DOHH2 (cell line): ENCODE data around the gene KCTD20.

ENCODE experiments used
- H3F3A ChIP-seq: fragments of 200-600 bp; sonication (generic), shearing (Covaris generic); 2 replicates; pipeline ENCODE4 v1.6.0; 2016; ENCODE audit warnings: antibody characterized with exemption, mild to moderate bottlenecking; ENCODE audit not compliant: control insufficient read depth, insufficient read depth
- H3K27ac ChIP-seq: fragments of 200-600 bp; sonication (generic); 2 replicates; pipeline ENCODE4 v1.5.1; 2014; ENCODE audit warnings: low read depth, mild to moderate bottlenecking, low read length, moderate library complexity
- H3K27me3 ChIP-seq: fragments of 200-600 bp; sonication (generic); 2 replicates; pipeline ENCODE4 v1.6.1; 2014; ENCODE audit warnings: mild to moderate bottlenecking, low read length, mixed read lengths; ENCODE audit not compliant: control insufficient read depth
- H3K36me3 ChIP-seq: fragments of 200-600 bp; sonication (generic); 2 replicates; pipeline ENCODE4 v1.6.1; 2014; ENCODE audit warnings: mild to moderate bottlenecking, low read length, moderate library complexity, mixed read lengths; ENCODE audit not compliant: control insufficient read depth
- H3K4me1 ChIP-seq: fragments of 200-600 bp; sonication (generic); 2 replicates; pipeline ENCODE4 v1.6.1; 2014; ENCODE audit warnings: mild to moderate bottlenecking, low read length, mixed read lengths; ENCODE audit not compliant: control insufficient read depth
- H3K4me2 ChIP-seq: fragments of 200-600 bp; sonication (generic); 2 replicates; pipeline ENCODE4 v1.6.0; 2014; ENCODE audit warnings: mild to moderate bottlenecking, low read length, moderate library complexity
- H3K4me3 ChIP-seq: fragments of 200-600 bp; sonication (generic); 2 replicates; pipeline ENCODE4 v1.5.1; 2014; ENCODE audit warnings: mild to moderate bottlenecking, low read length, mixed read lengths
- H3K79me2 ChIP-seq: fragments of 200-600 bp; sonication (generic); 2 replicates; pipeline ENCODE4 v1.6.1; 2014; ENCODE audit warnings: mild to moderate bottlenecking, low read length, mixed read lengths; ENCODE audit not compliant: control insufficient read depth
- H3K9me2 ChIP-seq: fragments of 200-600 bp; sonication (generic); replicated peaks from 2 replicates; pipeline ENCODE4 v1.6.1; 2014; ENCODE audit warnings: mild to moderate bottlenecking, low read length, mixed read lengths; ENCODE audit not compliant: control insufficient read depth
- H3K9me3 ChIP-seq: fragments of 200-600 bp; sonication (generic); 2 replicates; pipeline ENCODE4 v1.6.1; 2014; ENCODE audit warnings: antibody characterized with exemption, low read length, mixed read lengths; ENCODE audit not compliant: control insufficient read depth, insufficient read depth
- H4K20me1 ChIP-seq: fragments of 200-600 bp; sonication (generic); 2 replicates; pipeline ENCODE4 v1.6.0; 2014; ENCODE audit warnings: low read depth, mild to moderate bottlenecking, antibody characterized with exemption, low read length, moderate library complexity; ENCODE audit not compliant: control insufficient read depth, insufficient read depth
- CTCF ChIP-seq: fragments of 200-600 bp; sonication (generic); IDR thresholded peaks from one replicate; pipeline ENCODE4 v1.5.1; 2014; ENCODE audit warnings: antibody characterized with exemption, mild to moderate bottlenecking, low read depth, low read length; ENCODE audit not compliant: poor library complexity, severe bottlenecking
- EZH2phosphoT487 ChIP-seq: fragments of 200-600 bp; sonication (generic); IDR thresholded peaks from 2 replicates; pipeline ENCODE4 v1.6.1; 2017; ENCODE audit warnings: borderline replicate concordance, mild to moderate bottlenecking, antibody characterized with exemption, low read length, moderate library complexity, mixed read lengths

Gene KCTD20

GRCh38 chr6:36514554-36515456 lies 72.0 kb downstream of the KCTD20 start:
- Histone ChIP-seq H3K36me3 (peaks cover 80% of the 10 kb centered on the region), H3K4me2 (no peak overlapping the region), H4K20me1 (no peaks in the 10 kb centered on the region), H3K79me2 (no peaks in the 10 kb centered on the region), H3F3A (no peaks in the 10 kb centered on the region), H3K4me1 (no peaks in the 10 kb centered on the region), H3K4me3 (no peak overlapping the region), H3K9me2 (no peaks in the 10 kb centered on the region), H3K9me3 (no peaks in the 10 kb centered on the region), H3K27ac (no peak overlapping the region), H3K27me3 (no peaks in the 10 kb centered on the region)
- TF ChIP-seq CTCF (no peak), EZH2phosphoT487 (no peak)

GRCh38 chr6:36515844-36516243 lies 73.0 kb downstream of the KCTD20 start:
- H3K9me3 ChIP-seq = no peaks in the 10 kb centered on the region
- H4K20me1 ChIP-seq = no peaks in the 10 kb centered on the region
- H3K4me1 ChIP-seq = no peaks in the 10 kb centered on the region
- no peak overlapping the region for H3K4me3 ChIP-seq
- no peaks in the 10 kb centered on the region for H3F3A ChIP-seq
- H3K79me2 ChIP-seq = no peaks in the 10 kb centered on the region
- no peak for TF ChIP-seq EZH2phosphoT487
- no peak for TF ChIP-seq CTCF
- no peaks in the 10 kb centered on the region for H3K27me3 ChIP-seq
- H3K9me2 ChIP-seq = no peaks in the 10 kb centered on the region
- H3K4me2 ChIP-seq = no peak overlapping the region
- no peak overlapping the region for H3K27ac ChIP-seq
- peaks cover 80% of the 10 kb centered on the region for H3K36me3 ChIP-seq

GRCh38 chr6:36516559-36516958 lies 73.8 kb downstream of the KCTD20 start:
- peaks cover 81% of the 10 kb centered on the region for H3K36me3 ChIP-seq
- no peak overlapping the region for H3K4me2 ChIP-seq
- no peaks in the 10 kb centered on the region for H4K20me1 ChIP-seq
- H3K4me1 ChIP-seq = no peaks in the 10 kb centered on the region
- no peak overlapping the region for H3K27ac ChIP-seq
- H3K9me3 ChIP-seq = no peaks in the 10 kb centered on the region
- H3K27me3 ChIP-seq = no peaks in the 10 kb centered on the region
- H3K79me2 ChIP-seq = no peaks in the 10 kb centered on the region
- no peaks in the 10 kb centered on the region for H3K9me2 ChIP-seq
- TF ChIP-seq EZH2phosphoT487 = no peak
- H3F3A ChIP-seq = no peaks in the 10 kb centered on the region
- H3K4me3 ChIP-seq = no peak overlapping the region

- H3K27me3 ChIP-seq = no peaks in the 10 kb centered on the region
- no peak overlapping the region for H3K4me3 ChIP-seq
- H3K27ac ChIP-seq = no peak overlapping the region
- no peaks in the 10 kb centered on the region for H3K9me3 ChIP-seq
- H3K79me2 ChIP-seq = no peaks in the 10 kb centered on the region
- H3K4me2 ChIP-seq = no peak overlapping the region
- no peaks in the 10 kb centered on the region for H4K20me1 ChIP-seq
- TF ChIP-seq EZH2phosphoT487 = no peak
- no peak for TF ChIP-seq CTCF
- no peaks in the 10 kb centered on the region for H3K4me1 ChIP-seq
- peaks cover 81% of the 10 kb centered on the region for H3K36me3 ChIP-seq
- H3F3A ChIP-seq = no peaks in the 10 kb centered on the region
- no peaks in the 10 kb centered on the region for H3K9me2 ChIP-seq
These were observed 74.2 kb downstream of the KCTD20 start for GRCh38 chr6:36516988-36517387.
